CD4-positive, alpha-beta T cell treated with Interleukin-21 for 1 hour (primary cell): ENCODE measurements around the gene FMOD.

Experiments
- DNase-seq: peaks from one replicate; pipeline ENCODE4 v3.0.0-alpha.2; 2020

The FMOD gene

GRCh38 chr1:203360547-203361185 lies 9.7 kb upstream of the FMOD start:
- DNase-seq, result no peak

GRCh38 chr1:203359010-203359571 lies 8.2 kb upstream of the FMOD start:
- no peak for DNase-seq

GRCh38 chr1:203354246-203354645 lies 3.3 kb upstream of the FMOD start:
- no peak for DNase-seq

DNA sequence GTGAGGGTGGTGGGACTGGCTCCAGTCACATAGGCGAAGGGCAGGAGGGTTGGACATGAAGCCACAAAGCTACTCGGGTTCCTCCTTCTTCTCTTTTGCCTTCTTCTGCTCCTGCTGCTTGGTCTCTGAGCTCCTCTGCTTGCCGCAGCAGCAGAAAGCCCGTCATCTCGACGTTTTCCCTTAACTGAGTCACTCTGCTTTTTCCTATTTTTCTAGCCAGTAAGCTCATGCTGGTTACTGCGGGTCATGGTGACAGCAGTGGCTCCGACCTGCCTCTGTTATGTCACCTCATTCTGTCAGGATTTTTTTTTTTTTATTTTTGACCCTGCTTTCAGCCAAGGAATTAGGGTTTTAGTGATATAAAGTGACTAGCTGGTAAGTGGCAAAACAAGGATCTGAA lies 2.6 kb upstream of the FMOD start:
- DNase-seq, result no peak

DNA sequence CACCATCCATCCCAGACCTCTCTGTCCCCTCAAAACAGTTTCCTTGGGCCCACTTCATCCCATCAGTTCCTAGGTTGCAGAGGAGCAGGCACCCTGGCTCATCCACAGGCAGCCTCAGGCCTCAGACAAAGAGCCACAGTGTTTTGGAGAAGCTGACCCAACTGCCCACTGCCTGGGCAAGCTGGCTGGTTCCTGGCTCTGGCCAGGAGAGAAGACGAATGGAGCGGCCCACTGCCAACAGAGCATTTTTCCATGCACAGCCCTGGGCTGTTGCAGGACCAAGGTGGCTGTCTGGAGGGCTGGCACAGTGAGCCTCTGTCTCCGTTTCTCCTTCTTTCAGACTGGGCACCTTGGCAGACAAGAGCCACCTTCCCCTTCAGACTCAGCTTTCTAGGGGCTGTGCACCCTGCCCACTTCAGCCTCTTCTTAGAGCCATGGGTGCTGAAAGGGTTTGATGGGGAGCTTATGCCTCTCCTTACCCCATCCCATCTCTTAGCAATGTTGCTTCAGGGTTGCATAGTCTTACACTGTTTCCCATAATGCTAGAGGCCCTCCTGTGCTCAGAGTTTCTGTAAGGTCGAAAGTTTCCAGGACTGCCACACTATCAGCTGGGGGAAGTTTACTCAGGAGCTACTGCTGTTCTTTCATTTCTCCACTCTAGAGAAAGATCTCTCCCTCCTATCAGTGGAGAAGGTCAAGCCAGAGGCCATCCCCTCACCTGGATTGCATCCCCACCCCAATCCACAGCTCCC lies 973 bp downstream of the FMOD start:
- DNase-seq, result no peak

GRCh38 chr1:203349166-203349565 lies 1.8 kb downstream of the FMOD start:
- DNase-seq, result no peak

DNA sequence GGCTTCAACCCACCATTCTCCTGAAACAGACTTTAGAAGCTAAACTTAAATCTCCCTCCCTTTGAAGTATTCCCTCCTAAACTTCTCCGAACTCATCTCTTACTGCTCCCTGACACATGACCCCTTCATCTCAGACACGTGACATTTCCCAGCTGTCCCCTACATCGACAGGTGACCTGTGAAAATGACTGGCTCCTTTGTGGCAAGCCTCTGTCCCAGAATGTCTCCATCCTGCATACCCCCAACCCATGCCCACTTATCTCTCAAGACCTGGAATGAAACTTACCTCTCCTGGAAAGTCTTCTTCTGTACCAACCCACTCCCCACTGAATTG lies 4.2 kb downstream of the FMOD start:
- no peak for DNase-seq

GRCh38 chr1:203346060-203346768 lies 4.7 kb downstream of the FMOD start:
- no peak for DNase-seq

GRCh38 chr1:203343956-203344754 lies 6.8 kb downstream of the FMOD start:
- no peak for DNase-seq

DNA sequence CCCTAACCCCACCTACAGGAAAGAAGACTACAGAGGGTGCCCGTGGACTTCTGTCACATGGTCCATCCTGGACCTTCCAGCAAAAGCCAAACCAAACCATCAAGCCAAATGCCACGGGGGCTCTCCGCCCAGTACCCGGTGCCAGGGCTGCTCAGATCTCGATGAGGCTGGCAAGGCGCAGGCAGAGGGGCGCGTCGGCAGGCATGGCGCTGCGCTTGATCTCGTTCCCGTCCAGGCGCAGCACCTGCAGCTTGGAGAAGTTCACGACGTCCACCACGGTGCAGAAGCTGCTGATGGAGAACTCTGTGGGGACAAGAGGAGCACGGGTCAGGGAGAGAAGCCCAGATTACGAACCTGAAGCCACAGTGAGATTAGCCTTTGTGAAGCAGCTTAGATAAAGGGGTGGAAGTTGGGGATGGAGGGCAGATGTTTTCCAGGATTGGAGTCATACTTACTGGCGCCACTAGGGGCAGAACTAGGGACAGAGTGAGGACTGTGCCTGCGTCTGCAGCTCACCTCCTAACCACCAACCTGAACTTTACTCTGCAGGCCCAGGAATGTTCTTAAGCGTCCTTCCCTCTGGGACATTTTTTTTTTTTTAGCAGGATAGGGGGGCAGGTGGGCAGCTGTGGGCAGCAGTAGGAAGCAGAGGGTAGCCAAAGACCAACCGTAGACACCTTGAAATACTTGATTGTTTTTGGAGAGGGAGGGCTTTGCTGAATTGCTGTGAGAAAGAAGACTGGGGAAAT lies 8.6 kb downstream of the FMOD start:
- DNase-seq, result peak; percentile 52

- DNase-seq, result peak; percentile 77
Measured at GRCh38 chr1:203340112-203340790, 10.7 kb downstream of the FMOD start.

DNA sequence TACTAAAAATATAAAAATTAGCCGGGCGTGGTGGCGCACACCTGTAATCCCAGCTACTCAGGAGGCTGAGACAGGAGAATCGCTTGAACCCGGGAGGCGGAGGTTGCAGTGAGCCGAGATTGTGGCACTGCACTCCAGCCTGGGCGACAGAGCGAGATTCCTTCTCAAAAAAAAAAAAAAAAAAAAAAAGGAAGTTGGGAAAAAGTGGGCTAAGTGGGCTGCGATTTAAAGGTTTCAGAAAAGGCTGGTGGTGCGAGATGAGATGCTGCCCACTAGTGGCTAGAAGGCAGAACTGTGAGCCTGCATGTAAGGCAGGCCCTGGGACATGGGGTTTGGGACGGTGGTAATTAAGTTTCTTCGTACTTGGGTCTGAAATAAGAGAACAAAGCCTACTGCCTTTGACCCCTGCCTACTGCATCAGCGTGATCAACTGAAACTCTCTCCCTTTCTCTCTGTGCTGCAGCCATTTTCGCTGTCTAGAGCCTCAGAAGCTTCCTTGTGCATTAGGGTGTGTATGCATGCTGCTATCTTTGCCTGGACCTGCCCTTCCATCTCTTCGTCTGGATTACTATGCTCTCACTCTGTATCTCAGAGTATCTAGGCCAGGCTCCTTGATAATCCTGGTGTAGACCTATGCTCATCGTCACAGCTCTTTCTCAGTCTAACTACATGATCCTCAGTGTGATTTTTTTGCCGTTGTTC lies 12.4 kb downstream of the FMOD start:
- DNase-seq, result peak; percentile 73

GRCh38 chr1:203336097-203336496 lies 14.8 kb downstream of the FMOD start:
- DNase-seq, result no peak

- DNase-seq, result no peak
Measured at GRCh38 chr1:203335503-203335902, 15.4 kb downstream of the FMOD start.

GRCh38 chr1:203331224-203331623 lies 19.7 kb downstream of the FMOD start:
- no peak for DNase-seq

- DNase-seq, result no peak
Measured at GRCh38 chr1:203328714-203329122, 22.2 kb downstream of the FMOD start.

DNA sequence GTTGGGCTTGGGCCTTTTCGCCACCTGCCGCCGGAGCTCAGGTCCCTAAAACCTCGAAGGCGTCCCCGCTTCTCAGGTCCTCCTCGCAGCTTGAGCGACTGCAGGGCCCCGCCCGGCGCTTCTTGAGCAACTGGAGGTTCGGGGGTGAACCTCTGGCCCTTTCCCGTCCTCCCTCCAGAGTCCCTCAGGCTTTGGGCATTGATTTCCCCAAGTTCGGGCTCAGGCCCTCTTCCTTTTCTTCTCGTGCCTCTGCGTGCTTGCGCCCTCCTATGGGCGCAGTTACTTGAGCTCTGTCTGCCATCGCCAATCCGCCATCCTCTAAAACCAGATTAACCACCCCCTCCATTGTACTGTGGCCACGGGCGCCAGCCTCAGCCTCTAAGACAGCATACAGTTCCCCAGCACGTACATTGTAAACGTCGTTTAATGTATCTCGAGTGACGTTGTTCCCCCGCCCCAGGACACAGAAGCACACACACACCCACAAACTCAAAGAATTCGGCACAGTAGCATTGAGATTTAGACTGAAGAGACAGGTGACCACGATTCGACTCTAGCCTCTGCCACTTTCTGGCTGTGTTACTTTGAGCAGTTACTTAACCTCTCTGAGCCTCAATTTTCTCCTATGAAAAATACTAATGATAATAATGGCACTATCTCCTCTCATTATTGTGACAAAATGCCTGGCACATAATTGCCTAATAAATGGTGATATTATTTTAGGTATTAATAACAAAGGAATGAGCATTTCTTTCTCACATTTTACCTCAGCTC lies 23.1 kb downstream of the FMOD start:
- peak; percentile 87 for DNase-seq

DNA sequence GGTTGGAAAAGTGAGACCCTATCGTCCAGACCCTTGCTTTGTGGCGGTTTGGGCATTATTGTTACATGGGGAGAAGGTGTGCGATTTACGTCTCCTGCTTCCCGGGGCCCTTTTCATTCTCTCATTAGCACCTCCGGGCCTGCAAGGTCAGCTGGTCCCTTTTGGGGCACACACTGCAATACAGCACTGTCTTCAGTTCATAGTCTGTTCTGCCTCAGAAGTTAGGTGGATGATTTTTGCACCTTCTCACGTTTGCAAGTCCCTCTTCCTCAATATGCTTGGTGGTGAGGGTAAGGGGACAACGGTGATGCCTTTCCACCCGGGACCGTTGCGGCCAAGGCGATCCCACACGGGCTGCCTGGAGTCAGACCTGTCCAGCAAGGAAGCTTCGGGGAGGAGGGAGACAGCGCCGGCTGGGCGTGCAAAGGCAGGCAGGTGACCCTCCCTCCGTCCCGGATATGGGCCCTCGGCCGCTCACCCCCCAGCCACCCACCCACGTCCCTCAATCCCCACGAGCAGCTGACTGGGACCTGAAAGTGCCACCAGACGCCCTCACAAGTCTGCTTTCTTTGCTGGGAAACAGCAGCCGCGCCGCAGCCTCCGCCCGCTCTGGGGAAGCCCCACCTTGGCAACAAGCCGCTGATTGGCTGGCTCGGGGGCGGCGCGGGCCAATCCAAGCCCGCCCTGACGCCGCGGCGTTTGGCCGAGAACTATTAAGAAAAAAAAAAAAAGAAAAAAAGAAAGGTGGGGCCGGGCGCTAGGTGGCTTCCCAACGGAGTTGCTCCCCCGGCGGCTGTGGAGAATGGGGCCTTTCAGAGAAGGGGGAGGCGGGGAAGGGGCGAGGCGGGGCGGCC lies 23.9 kb downstream of the FMOD start:
- peak; percentile 95 for DNase-seq

DNA sequence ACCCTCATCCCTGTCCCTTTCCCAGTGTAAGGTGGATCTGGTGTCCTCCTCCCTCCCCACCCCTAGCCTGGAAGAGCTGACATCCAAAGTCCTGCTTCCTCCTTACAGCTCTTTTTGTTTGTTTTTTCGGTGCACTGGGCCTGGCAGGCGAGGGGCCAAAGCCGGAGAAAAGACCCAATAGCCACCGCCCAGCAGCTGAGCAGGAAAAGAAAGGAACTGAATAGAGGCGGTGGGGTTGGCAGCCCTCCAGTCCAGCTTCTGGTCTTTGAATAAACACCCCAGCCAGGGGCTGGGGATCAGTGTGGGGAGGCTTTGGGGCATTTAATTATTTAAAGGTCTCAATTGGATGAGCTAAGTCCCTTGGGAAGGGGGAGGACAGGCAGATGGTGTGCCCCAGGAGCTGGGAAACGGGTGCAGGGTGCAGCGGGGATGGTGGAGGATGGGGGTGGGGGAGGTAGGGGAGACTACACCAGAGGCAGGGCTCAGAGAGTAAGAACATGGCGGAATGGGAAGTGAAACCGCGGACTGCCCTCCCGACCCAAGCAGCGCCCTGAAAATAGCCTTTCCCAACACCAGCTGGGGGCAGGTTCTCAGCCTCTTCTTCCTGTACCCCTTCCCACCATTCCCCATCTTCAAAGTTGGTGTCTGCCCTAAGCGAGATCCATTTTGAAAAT lies 25.4 kb downstream of the FMOD start:
- no peak for DNase-seq
